GM12864 (cell line): Measurements from ENCODE around the gene ARMC7.

Experiments used
- DNase-seq: peaks from one replicate; pipeline ENCODE4 v3.0.0-alpha.2; 2011; ENCODE audit warnings: low read depth
- H3K4me3 ChIP-seq: 2 replicates; pipeline ENCODE4 v1.5.1; 2011; ENCODE audit warnings: mild to moderate bottlenecking, low read depth, low read length, control low read depth
- TF ChIP-seq, protein P1 (sequence below): IDR thresholded peaks from 2 replicates; pipeline ENCODE4 v1.5.1; 2011; ENCODE audit warnings: low read depth, mild to moderate bottlenecking, moderate library complexity, low read length, control low read depth, inconsistent platforms; ENCODE audit errors: missing control alignments

Gene ARMC7

DNA sequence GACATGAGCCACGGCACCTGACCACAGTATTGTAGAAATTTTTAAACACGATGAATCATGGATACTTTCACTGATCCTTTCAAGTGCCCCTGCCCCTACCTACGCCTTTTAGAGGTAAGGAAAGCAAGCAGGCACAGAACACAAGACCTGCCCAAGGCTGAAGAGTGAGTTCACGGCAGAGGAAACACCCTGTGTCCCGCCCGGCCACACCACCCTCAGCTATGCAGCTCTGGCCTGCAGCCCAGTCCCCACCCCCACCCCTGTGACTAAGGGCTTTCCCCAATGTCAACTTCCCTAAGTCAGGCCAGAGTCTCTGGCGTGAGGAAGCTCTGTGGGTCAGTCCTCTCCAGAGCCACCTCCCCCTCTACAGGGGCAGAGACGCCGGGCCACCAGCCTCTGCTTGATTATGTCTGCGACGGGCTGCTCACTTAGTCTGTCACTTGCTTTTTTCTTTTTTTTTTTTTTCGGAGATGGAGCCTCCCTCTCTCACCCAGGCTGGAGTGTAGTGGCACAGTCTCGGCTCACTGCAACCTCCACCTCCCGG lies 13.6 kb upstream of the ARMC7 start:
- H3K4me3 ChIP-seq: no peak overlapping the region
- TF ChIP-seq, protein P1, sequence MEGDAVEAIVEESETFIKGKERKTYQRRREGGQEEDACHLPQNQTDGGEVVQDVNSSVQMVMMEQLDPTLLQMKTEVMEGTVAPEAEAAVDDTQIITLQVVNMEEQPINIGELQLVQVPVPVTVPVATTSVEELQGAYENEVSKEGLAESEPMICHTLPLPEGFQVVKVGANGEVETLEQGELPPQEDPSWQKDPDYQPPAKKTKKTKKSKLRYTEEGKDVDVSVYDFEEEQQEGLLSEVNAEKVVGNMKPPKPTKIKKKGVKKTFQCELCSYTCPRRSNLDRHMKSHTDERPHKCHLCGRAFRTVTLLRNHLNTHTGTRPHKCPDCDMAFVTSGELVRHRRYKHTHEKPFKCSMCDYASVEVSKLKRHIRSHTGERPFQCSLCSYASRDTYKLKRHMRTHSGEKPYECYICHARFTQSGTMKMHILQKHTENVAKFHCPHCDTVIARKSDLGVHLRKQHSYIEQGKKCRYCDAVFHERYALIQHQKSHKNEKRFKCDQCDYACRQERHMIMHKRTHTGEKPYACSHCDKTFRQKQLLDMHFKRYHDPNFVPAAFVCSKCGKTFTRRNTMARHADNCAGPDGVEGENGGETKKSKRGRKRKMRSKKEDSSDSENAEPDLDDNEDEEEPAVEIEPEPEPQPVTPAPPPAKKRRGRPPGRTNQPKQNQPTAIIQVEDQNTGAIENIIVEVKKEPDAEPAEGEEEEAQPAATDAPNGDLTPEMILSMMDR: no peak
- DNase-seq: no peak

DNA sequence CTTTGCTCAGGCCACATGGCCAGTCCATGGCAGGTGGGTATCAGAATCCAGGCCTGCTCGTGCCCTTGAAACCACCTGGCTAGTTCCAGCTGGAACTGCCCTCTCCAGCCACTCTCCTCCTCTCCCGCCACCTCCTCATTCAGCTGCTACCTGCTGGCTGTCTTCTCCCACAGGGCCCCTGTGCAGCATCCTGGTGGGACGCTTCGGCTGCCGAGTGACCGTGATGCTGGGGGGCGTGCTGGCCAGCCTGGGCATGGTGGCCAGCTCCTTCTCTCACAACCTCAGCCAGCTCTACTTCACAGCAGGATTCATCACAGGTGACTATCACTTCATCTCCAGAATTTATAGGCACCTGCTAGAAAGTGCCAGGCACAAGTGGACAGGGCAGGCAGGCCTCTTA lies 11.9 kb upstream of the ARMC7 start:
- DNase-seq: no peak
- no peak overlapping the region for H3K4me3 ChIP-seq
- TF ChIP-seq, protein P1: no peak

DNA sequence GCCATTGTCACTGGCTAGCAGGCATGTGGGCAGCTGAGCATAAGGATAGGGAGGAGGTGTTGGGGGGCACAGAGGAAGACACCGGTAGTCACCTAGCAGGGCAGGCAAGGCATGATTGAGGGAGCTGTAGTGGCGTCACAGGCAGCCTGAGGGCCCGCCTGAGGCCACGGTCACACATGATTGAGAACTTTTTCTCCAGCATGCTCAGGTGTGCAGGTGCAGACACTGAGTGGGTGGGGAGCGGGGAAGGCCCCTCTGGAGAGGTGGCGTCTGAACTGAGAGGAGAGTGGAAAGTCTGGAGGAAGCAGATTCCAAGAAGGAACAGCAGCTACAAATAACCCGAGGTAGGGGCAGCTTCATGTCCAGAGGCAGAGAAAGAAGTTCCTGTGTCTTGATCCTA lies 10.9 kb upstream of the ARMC7 start:
- H3K4me3 ChIP-seq: no peak overlapping the region
- TF ChIP-seq, protein P1: no peak
- no peak for DNase-seq

- no peak for DNase-seq
- TF ChIP-seq, protein P1: no peak
- no peak overlapping the region for H3K4me3 ChIP-seq
Observed at GRCh38 chr17:75099881-75100595, 9.7 kb upstream of the ARMC7 start.

- TF ChIP-seq, protein P1: no peak
- no peak overlapping the region for H3K4me3 ChIP-seq
- no peak for DNase-seq
Observed at GRCh38 chr17:75102385-75102821, 7.4 kb upstream of the ARMC7 start.

DNA sequence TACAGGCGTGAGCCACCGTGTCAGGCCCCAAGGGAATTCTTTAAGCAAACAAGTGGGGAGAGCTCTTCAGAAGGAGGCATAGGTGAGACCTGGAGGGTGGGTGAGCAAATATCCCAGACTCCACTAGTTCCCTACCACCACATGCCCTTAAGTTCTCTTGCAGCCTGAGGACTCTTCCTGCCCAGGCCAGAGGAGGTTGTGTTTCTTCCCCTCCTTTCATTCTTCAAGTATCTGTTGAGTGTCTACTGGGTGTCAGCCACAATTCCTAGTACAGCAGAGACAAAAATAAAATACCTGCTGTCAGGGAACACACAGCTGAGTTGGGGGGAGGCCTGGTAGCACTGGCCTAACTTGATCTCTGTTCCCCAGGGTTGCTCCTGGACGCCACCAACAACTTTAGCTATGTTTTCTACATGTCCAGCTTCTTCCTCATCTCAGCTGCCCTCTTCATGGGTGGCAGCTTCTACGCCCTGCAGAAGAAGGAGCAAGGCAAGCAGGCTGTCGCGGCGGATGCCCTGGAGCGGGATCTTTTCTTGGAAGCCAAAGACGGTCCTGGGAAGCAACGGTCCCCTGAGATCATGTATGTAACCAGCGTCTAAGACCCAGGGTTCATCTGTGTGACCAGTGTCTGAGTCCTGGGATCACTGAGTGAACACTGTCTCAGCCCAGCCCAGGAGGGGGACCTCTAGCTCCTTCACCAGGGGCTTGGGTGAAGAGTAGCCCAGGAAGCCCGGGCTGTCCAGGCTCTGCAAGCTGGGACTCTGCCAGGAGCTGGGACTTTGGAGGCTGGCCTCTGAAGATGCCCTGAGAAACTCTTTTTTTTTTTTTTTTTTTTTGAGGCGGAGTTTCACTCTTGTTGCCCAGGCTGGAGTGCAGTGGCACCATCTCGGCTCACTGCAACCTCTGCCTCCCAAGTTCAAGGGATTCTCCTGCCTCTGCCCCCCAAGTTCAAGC lies 5.9 kb upstream of the ARMC7 start:
- no peak for DNase-seq
- no peak overlapping the region for H3K4me3 ChIP-seq
- TF ChIP-seq, protein P1: no peak
